K562 (cell line): ENCODE measurements around the gene C3. TPM values are rescaled to one million over a fixed set of nuclear protein-coding genes. Genes with fewer than 3 reads are reported as not detected.

Source experiments
- ATAC-seq: fragments of 200-7000 bp; cut with Tn5 transposase; 3 replicates; pipeline ENCODE4 v1.9.1; 2020; ENCODE audit warnings: moderate library complexity
- BruUV-seq: library from RNA; stranded (reverse); fragments of 400-500 nt; replicated peaks from 2 replicates; lab custom pipeline; 2021; lab: Mats Ljungman, UMichigan
- CTCF ChIA-PET: fragments of 300-600 bp; formaldehyde crosslinking; extraction: SDS; loops from one replicate; lab custom pipeline; 2021; ENCODE audit warnings: low intra/inter-chr PET ratio; lab: Yijun Ruan, JAX
- POLR2A ChIA-PET: fragments of 300-600, 350-650 bp; sonication (Branson Sonifier 250); formaldehyde crosslinking; extraction: SDS; loops from one replicate; lab custom pipeline; 2021; ENCODE audit warnings: antibody characterized with exemption, inconsistent platforms; lab: Yijun Ruan, JAX
- DNase-seq, 4 experiments: peaks; one replicate each; pipeline versions ENCODE4 v3.0.0 to v3.0.0-alpha.2; 2011 to 2018; ENCODE audit warnings: low spot score in 3 of 4, mixed read lengths in 3 of 4; ENCODE audit errors: extremely low read depth in 1 of 4
- FAIRE-seq: peaks from 2 replicates; lab custom pipeline; 2011; peaks lifted over from hg19 to GRCh38; lab: Jason Lieb, UNC
- H2AFZ ChIP-seq: 2 replicates; pipeline ENCODE4 v1.6.0; 2011; ENCODE audit warnings: low read depth, low read length, control low read depth, inconsistent platforms
- H3K27ac ChIP-seq: fragments of 200-600 bp; 3 replicates; pipeline ENCODE4 v1.8.0; 2011; ENCODE audit warnings: low read depth, mild to moderate bottlenecking, control low read depth, inconsistent platforms, low read length, moderate library complexity, mixed read lengths; ENCODE audit errors: extremely low read depth
- H3K27me3 ChIP-seq, 2 experiments: fragments of 300-600 bp in 1 of 2; 2 replicates in 1 of 2; 3 replicates in 1 of 2; pipeline versions ENCODE4 v1.6.0 to v1.8.0; 2011; ENCODE audit warnings: inconsistent platforms in 2 of 2, low read length in 2 of 2, mild to moderate bottlenecking in 1 of 2, mixed read lengths in 1 of 2, moderate library complexity in 1 of 2; ENCODE audit not compliant: control insufficient read depth in 2 of 2, insufficient read depth in 2 of 2
- H3K36me3 ChIP-seq: fragments of 300-600 bp; 3 replicates; pipeline ENCODE4 v1.8.0; 2011; ENCODE audit warnings: mild to moderate bottlenecking, low read length, inconsistent platforms; ENCODE audit not compliant: control insufficient read depth, insufficient read depth
- H3K4me1 ChIP-seq, 2 experiments: fragments of 200-600 bp in 1 of 2; replicated peaks in 1 of 2; 2 replicates in 1 of 2; 3 replicates in 1 of 2; pipeline versions ENCODE4 v1.5.1 to v1.8.0; 2011; ENCODE audit warnings: inconsistent platforms in 2 of 2, low read length in 2 of 2, mild to moderate bottlenecking in 1 of 2, mixed read lengths in 1 of 2, moderate library complexity in 1 of 2; ENCODE audit not compliant: control insufficient read depth in 2 of 2, insufficient read depth in 2 of 2
- H3K4me2 ChIP-seq: 2 replicates; pipeline ENCODE4 v1.6.1; 2011; ENCODE audit warnings: low read length, control low read depth, inconsistent platforms, mixed read lengths; ENCODE audit not compliant: insufficient read depth
- H3K4me3 ChIP-seq: fragments of 200-600 bp; sonication (generic), shearing (Covaris generic); 2 replicates; pipeline ENCODE4 v1.5.1; 2016; ENCODE audit warnings: control low read depth, inconsistent platforms
- H3K79me2 ChIP-seq: fragments of 200-600 bp; 3 replicates; pipeline ENCODE4 v1.8.0; 2011; ENCODE audit warnings: low read length, inconsistent platforms; ENCODE audit not compliant: control insufficient read depth, insufficient read depth
- H3K9ac ChIP-seq, 2 experiments: 2 replicates each; pipeline versions ENCODE4 v1.6.0 to v1.6.1; 2011; ENCODE audit warnings: low read depth in 2 of 2, low read length in 2 of 2, control low read depth in 1 of 2, inconsistent platforms in 1 of 2, mild to moderate bottlenecking in 1 of 2, mixed read lengths in 1 of 2; ENCODE audit not compliant: insufficient read depth in 1 of 2
- H3K9me1 ChIP-seq: one replicate; pipeline ENCODE4 v1.6.0; 2011; ENCODE audit warnings: inconsistent platforms, mild to moderate bottlenecking, low read length, moderate library complexity; ENCODE audit not compliant: control insufficient read depth, insufficient read depth
- H3K9me3 ChIP-seq: replicated peaks from 2 replicates; pipeline ENCODE4 v1.5.1; 2011; ENCODE audit warnings: low read depth, low read length, inconsistent platforms; ENCODE audit not compliant: control insufficient read depth, insufficient read depth
- H4K20me1 ChIP-seq: replicated peaks from 2 replicates; pipeline ENCODE4 v1.6.1; 2011; ENCODE audit warnings: low read length, inconsistent platforms, mixed read lengths; ENCODE audit not compliant: control insufficient read depth, insufficient read depth
- CBFA2T3 ChIP-seq: fragments of 450-650 bp; IDR thresholded peaks from 2 replicates; pipeline ENCODE4 v1.6.1; 2017
- CREM ChIP-seq: IDR thresholded peaks from 2 replicates; pipeline ENCODE4 v1.6.1; 2014; ENCODE audit warnings: antibody characterized with exemption, low read depth
- ELF1 ChIP-seq: fragments of 200-800 bp; sonication (Bioruptor generic); IDR thresholded peaks from 2 replicates; pipeline ENCODE4 v1.6.1; 2016; ENCODE audit warnings: missing genetic modification characterization, missing compliant biosample characterization
- ETV1 ChIP-seq: fragments of 450-650 bp; conservative IDR thresholded peaks from 2 replicates; pipeline ENCODE4 v1.6.1; 2016; ENCODE audit warnings: missing genetic modification characterization, control low read depth, low read depth, missing compliant biosample characterization
- FOXK2 ChIP-seq, 2 experiments: fragments of 450-650 bp; IDR thresholded peaks in 1 of 2; conservative IDR thresholded peaks in 1 of 2; 2 replicates each; pipeline ENCODE4 v1.6.1; 2016; ENCODE audit warnings: low read depth in 2 of 2, mild to moderate bottlenecking in 1 of 2
- GABPA ChIP-seq: fragments of 200-800 bp; sonication (Bioruptor generic); conservative IDR thresholded peaks from 2 replicates; pipeline ENCODE4 v1.6.1; 2016; ENCODE audit warnings: low read depth, missing genetic modification characterization, missing compliant biosample characterization
- GABPB1 ChIP-seq: sonication (generic); formaldehyde crosslinking; IDR thresholded peaks from 2 replicates; pipeline ENCODE4 v1.8.0; 2022; ENCODE audit warnings: mild to moderate bottlenecking, missing genetic modification reagents
- HDAC1 ChIP-seq, 2 experiments: fragments of 450-650 bp; IDR thresholded peaks; 2 replicates each; pipeline ENCODE4 v1.6.1; 2016 to 2017; ENCODE audit warnings: inconsistent platforms in 1 of 2, mild to moderate bottlenecking in 1 of 2, moderate library complexity in 1 of 2
- MCM5 ChIP-seq: fragments of 450-650 bp; IDR thresholded peaks from 2 replicates; pipeline ENCODE4 v1.6.1; 2016; ENCODE audit warnings: low read depth
- MYC ChIP-seq, 2 experiments: fragments of 250-450 bp in 1 of 2; sonication (Bioruptor Pico) in 1 of 2; IDR thresholded peaks; 2 replicates each; pipeline versions ENCODE4 v1.5.1 to v1.6.1; 2012 to 2021; ENCODE audit warnings: low read depth in 2 of 2, borderline replicate concordance in 1 of 2, improper control_type of control experiment in 1 of 2, low read length in 1 of 2, mild to moderate bottlenecking in 1 of 2, moderate library complexity in 1 of 2
- STAT5A ChIP-seq: IDR thresholded peaks from 2 replicates; pipeline ENCODE4 v1.6.1; 2012; ENCODE audit warnings: low read length, inconsistent platforms, borderline replicate concordance
- WGBS: fragments of 100-300 bp; shearing (Covaris generic); methylation state at CpG from one replicate; pipeline ENCODE4 v1.1.6; 2016; ENCODE audit warnings: low coverage, mixed read lengths; ENCODE audit not compliant: insufficient coverage; ENCODE audit errors: missing lambda C conversion rate; 5-methylcytosine and 5-hydroxymethylcytosine counted together
- in situ Hi-C: fragments of 300-500 bp; cut with MboI; formaldehyde crosslinking; loops from 4 replicates; pipeline ENCODE4 v1.15.0; 2018; ENCODE audit warnings: inconsistent platforms, mixed read lengths
- intact Hi-C: fragments of 100-400 bp; cut with micrococcal nuclease; formaldehyde crosslinking; loops from 2 replicates; pipeline ENCODE4 v1.14.2; 2022
- polyA plus RNA-seq, 8 experiments: library from polyadenylated mRNA; depleted of rRNA in 4 of 8; stranded (reverse) in 5 of 8; unstranded in 3 of 8; fragments of >200 nt; fragmentation: Nextera tagmentation in 2 of 8; fragmentation: Illumina TruSeq in 1 of 8; extraction: Ambion mirVana in 2 of 8; extraction: Trizol in 1 of 8; gene quantifications; 2 replicates each; pipeline versions ENCODE4 v1.2.1 to v1.2.3, GENCODE V29; 2011 to 2014; ENCODE audit warnings: inconsistent platforms in 1 of 8, missing spikeins in 1 of 8
- total RNA-seq, 7 experiments: library from RNA; depleted of rRNA in 6 of 7; stranded (reverse); fragments of >200 nt in 6 of 7; fragmentation: Illumina TruSeq in 2 of 7; extraction: Trizol in 2 of 7; gene quantifications; 2 replicates each; pipeline versions ENCODE4 v1.2.1 to v1.2.3, GENCODE V29; 2011 to 2021; ENCODE audit warnings: low replicate concordance in 1 of 7
- TF ChIP-seq, protein P1 (sequence below): fragments of 250-450 bp; sonication (Bioruptor Pico); IDR thresholded peaks from 2 replicates; pipeline ENCODE4 v1.4.0; 2020; ENCODE audit warnings: borderline replicate concordance
- TF ChIP-seq, protein P2 (sequence below): fragments of 450-650 bp; IDR thresholded peaks from 2 replicates; pipeline ENCODE4 v1.6.1; 2018; ENCODE audit not compliant: partially characterized antibody
- TF ChIP-seq, protein P3 (sequence below), 2 experiments: IDR thresholded peaks; 2 replicates each; pipeline ENCODE4 v1.6.1; 2011; ENCODE audit warnings: borderline replicate concordance in 1 of 2, control low read depth in 1 of 2, low read depth in 1 of 2, low read length in 1 of 2, mild to moderate bottlenecking in 1 of 2, mixed read lengths in 1 of 2, moderate library complexity in 1 of 2; ENCODE audit not compliant: insufficient read depth in 1 of 2, insufficient read length in 1 of 2, poor library complexity in 1 of 2, severe bottlenecking in 1 of 2; ENCODE audit errors: extremely low read depth in 1 of 2

C3 gene
- total and polyA plus RNA-seq, 9 of the 15 experiments (the other 6 are each of a cell fraction or from before 2014, with no cell fraction given), result 0.59 to 10.6 (median 2.2) TPM

DNA sequence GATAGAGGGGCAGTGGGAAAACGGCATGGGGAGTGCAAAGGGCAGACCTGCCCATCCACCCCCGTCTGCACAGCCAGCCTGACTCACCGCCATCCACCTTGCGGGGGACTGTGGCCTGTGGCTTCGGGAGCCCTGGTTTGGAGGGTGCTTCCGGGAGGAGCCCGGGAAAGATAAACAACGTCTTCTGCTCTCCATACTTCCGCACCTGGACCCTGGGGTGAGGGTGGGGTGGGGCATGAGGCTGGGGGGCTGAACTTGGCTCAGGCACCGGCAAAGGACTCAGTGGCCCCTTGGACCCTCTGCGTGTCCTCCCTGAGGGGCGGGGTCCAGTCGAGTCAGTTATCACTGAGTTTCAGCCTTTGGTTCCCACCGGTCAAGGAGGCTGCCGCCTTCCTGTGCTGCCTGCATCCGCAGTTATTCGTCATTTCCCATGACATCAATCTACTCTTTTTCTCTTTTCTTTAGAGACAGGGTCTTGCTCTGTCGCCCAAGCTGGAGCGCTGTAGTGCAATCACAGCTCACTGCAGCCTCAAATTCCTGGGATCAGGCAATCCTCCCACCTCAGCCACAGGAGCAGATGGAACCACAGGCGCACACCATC, 13.7 kb upstream of the C3 start:
- H3K4me3 ChIP-seq, result no peak overlapping the region
- TF ChIP-seq STAT5A (no peak), FOXK2 (conservative IDR thresholded peaks at IDR 0.05 in 1 of 2, IDR thresholded peaks at IDR 0.05 in 1 of 2; ENCODE audit: low read depth in 2 of 2) (peak in 1 of 2 experiments; percentile 42; a peak in 1 of 4 replicates), CBFA2T3 (peak; percentile 38), MCM5 (no peak), GABPB1 (peak; percentile 77), CREM (peak; percentile 62), GABPA (peak; percentile 74), MYC (IDR thresholded peaks at IDR 0.05; ENCODE audit: low read depth, low read length) (no peak), MYC (CRISPR knock-in tag; IDR thresholded peaks at IDR 0.05; ENCODE audit: borderline replicate concordance, low read depth) (no peak), ELF1 (tag) (peak; percentile 50; the same call in 1 of the 2 replicates), ETV1 (tag) (peak; percentile 26; the same call in 1 of the 2 replicates), HDAC1 (IDR thresholded peaks at IDR 0.05) (peak in 1 of 2 experiments; percentile 56; a peak in 2 of 4 replicates)
- TF ChIP-seq, protein P1, sequence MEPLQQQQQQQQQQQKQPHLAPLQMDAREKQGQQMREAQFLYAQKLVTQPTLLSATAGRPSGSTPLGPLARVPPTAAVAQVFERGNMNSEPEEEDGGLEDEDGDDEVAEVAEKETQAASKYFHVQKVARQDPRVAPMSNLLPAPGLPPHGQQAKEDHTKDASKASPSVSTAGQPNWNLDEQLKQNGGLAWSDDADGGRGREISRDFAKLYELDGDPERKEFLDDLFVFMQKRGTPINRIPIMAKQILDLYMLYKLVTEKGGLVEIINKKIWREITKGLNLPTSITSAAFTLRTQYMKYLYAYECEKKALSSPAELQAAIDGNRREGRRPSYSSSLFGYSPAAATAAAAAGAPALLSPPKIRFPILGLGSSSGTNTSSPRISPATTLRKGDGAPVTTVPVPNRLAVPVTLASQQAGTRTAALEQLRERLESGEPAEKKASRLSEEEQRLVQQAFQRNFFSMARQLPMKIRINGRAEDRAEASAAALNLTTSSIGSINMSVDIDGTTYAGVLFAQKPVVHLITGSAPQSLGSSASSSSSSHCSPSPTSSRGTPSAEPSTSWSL (CRISPR knock-in tag), result no peak
- TF ChIP-seq, protein P2, sequence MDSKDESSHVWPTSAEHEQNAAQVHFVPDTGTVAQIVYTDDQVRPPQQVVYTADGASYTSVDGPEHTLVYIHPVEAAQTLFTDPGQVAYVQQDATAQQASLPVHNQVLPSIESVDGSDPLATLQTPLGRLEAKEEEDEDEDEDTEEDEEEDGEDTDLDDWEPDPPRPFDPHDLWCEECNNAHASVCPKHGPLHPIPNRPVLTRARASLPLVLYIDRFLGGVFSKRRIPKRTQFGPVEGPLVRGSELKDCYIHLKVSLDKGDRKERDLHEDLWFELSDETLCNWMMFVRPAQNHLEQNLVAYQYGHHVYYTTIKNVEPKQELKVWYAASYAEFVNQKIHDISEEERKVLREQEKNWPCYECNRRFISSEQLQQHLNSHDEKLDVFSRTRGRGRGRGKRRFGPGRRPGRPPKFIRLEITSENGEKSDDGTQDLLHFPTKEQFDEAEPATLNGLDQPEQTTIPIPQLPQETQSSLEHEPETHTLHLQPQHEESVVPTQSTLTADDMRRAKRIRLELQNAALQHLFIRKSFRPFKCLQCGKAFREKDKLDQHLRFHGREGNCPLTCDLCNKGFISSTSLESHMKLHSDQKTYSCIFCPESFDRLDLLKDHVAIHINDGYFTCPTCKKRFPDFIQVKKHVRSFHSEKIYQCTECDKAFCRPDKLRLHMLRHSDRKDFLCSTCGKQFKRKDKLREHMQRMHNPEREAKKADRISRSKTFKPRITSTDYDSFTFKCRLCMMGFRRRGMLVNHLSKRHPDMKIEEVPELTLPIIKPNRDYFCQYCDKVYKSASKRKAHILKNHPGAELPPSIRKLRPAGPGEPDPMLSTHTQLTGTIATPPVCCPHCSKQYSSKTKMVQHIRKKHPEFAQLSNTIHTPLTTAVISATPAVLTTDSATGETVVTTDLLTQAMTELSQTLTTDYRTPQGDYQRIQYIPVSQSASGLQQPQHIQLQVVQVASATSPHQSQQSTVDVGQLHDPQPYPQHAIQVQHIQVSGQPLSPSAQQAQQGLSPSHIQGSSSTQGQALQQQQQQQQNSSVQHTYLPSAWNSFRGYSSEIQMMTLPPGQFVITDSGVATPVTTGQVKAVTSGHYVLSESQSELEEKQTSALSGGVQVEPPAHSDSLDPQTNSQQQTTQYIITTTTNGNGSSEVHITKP, result peak; percentile 7
- TF ChIP-seq, protein P3, sequence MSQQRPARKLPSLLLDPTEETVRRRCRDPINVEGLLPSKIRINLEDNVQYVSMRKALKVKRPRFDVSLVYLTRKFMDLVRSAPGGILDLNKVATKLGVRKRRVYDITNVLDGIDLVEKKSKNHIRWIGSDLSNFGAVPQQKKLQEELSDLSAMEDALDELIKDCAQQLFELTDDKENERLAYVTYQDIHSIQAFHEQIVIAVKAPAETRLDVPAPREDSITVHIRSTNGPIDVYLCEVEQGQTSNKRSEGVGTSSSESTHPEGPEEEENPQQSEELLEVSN (IDR thresholded peaks at IDR 0.05; ENCODE audit: borderline replicate concordance in 1 of 2, extremely low read depth in 1 of 2, insufficient read depth in 1 of 2, insufficient read length in 1 of 2, low read depth in 1 of 2, low read length in 1 of 2, poor library complexity in 1 of 2, severe bottlenecking in 1 of 2), result peak in 1 of 2 experiments; percentile 21

More for the DNA sequence above, 13.7 kb upstream of the C3 start:
- Histone ChIP-seq H3K79me2 (peaks cover 22% of the 10 kb centered on the region), H4K20me1 (no peaks in the 10 kb centered on the region), H3K27ac (no peak overlapping the region), H2AFZ (peak overlapping the region; percentile 36; the same call in 1 of the 2 replicates), H3K27me3 (no peaks in the 10 kb centered on the region), H3K9me3 (no peaks in the 10 kb centered on the region), H3K9me1 (no peaks in the 10 kb centered on the region), H3K9ac (peak overlapping the region in 1 of 2 experiments; percentile 77; a peak in 2 of 4 replicates), H3K4me2 (peak overlapping the region; percentile 14; the same call in 1 of the 2 replicates), H3K4me1 (peaks cover 40 to 80% of the 10 kb centered on the region in 2 experiments), H3K36me3 (peaks cover 3% of the 10 kb centered on the region; the same call in 1 of the 3 replicates)
- in situ Hi-C loops, result no loop called here
- FAIRE-seq (peak; percentile 76), DNase-seq (peak in 2 of 4 experiments; percentile 47 to 68), ATAC-seq (no peak)
- CTCF ChIA-PET, result no interaction called here
- POLR2A ChIA-PET, result no interaction called here
- 10% methylated on average over 15 of the region's 20 CpGs for WGBS
- intact Hi-C loops, result loop anchor here (10.0 kb wide), 1 partner anchor 219 kb away; no protein-coding TSS in a partner anchor
- no TSS peak for BruUV-seq
